PFSK-1 (cell line): ENCODE measurements around the gene LDLRAD3.

Source experiments
- FOXP2 ChIP-seq: optimal IDR thresholded peaks from 2 replicates; pipeline ENCODE3; 2011; ENCODE audit warnings: borderline replicate concordance, control low read depth, inconsistent platforms; ENCODE audit not compliant: insufficient read depth; ENCODE audit errors: extremely low read length, extremely low read depth
- POLR2AphosphoS5 ChIP-seq: IDR thresholded peaks from 2 replicates; pipeline ENCODE4 v1.6.1; 2012; ENCODE audit warnings: low read depth, mild to moderate bottlenecking, control low read depth, low read length, moderate library complexity
- SIN3A ChIP-seq: IDR thresholded peaks from 2 replicates; pipeline ENCODE4 v1.6.1; 2012; ENCODE audit warnings: mild to moderate bottlenecking, low read length, moderate library complexity, borderline replicate concordance; ENCODE audit not compliant: insufficient read depth
- TAF1 ChIP-seq: IDR thresholded peaks from 2 replicates; pipeline ENCODE4 v1.6.1; 2012; ENCODE audit warnings: low read length, control low read depth, borderline replicate concordance; ENCODE audit not compliant: insufficient read depth
- TF ChIP-seq, protein P1 (sequence below), 2 experiments: IDR thresholded peaks; 2 replicates each; pipeline versions ENCODE4 v1.6.1 to v1.8.0; 2011 to 2012; ENCODE audit warnings: low read depth in 2 of 2, low read length in 2 of 2, control low read depth in 1 of 2, inconsistent platforms in 1 of 2, mild to moderate bottlenecking in 1 of 2, moderate library complexity in 1 of 2; ENCODE audit not compliant: insufficient read depth in 1 of 2

Gene LDLRAD3

DNA sequence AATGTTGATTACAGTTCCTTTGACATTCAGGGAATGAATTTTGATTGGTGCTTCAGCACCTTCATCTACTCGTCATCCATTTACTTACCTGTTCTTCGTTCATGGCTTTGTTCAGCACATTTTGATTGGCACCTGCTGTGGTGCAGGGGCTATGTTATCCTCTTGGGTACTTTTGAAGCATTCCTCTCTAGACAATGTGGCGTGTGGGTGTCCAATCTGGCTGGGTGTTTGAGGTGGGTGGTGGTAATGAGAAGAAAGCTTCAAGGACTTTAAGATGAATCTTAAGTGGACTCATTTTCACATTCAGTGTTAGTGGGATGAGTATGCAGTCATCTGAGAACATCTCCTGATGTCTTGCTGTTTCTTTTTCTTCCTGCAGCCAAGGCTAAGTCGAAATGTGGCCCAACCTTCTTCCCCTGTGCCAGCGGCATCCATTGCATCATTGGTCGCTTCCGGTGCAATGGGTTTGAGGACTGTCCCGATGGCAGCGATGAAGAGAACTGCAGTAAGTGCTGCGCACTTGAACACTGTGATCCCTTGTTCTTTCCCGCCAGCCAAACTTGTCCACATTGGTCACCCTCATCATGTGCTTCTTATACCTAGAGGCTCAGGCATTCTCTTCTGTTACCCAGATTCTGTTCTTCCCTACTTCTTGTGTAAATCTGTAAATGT lies 137.5 kb downstream of the LDLRAD3 start:
- no peak for TF ChIP-seq POLR2AphosphoS5
- TF ChIP-seq FOXP2 = no peak
- TF ChIP-seq TAF1 = no peak
- TF ChIP-seq SIN3A = no peak
- TF ChIP-seq, protein P1, sequence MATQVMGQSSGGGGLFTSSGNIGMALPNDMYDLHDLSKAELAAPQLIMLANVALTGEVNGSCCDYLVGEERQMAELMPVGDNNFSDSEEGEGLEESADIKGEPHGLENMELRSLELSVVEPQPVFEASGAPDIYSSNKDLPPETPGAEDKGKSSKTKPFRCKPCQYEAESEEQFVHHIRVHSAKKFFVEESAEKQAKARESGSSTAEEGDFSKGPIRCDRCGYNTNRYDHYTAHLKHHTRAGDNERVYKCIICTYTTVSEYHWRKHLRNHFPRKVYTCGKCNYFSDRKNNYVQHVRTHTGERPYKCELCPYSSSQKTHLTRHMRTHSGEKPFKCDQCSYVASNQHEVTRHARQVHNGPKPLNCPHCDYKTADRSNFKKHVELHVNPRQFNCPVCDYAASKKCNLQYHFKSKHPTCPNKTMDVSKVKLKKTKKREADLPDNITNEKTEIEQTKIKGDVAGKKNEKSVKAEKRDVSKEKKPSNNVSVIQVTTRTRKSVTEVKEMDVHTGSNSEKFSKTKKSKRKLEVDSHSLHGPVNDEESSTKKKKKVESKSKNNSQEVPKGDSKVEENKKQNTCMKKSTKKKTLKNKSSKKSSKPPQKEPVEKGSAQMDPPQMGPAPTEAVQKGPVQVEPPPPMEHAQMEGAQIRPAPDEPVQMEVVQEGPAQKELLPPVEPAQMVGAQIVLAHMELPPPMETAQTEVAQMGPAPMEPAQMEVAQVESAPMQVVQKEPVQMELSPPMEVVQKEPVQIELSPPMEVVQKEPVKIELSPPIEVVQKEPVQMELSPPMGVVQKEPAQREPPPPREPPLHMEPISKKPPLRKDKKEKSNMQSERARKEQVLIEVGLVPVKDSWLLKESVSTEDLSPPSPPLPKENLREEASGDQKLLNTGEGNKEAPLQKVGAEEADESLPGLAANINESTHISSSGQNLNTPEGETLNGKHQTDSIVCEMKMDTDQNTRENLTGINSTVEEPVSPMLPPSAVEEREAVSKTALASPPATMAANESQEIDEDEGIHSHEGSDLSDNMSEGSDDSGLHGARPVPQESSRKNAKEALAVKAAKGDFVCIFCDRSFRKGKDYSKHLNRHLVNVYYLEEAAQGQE (IDR thresholded peaks at IDR 0.05; ENCODE audit: insufficient read depth in 1 of 2, low read depth in 2 of 2, low read length in 2 of 2) = no peak

DNA sequence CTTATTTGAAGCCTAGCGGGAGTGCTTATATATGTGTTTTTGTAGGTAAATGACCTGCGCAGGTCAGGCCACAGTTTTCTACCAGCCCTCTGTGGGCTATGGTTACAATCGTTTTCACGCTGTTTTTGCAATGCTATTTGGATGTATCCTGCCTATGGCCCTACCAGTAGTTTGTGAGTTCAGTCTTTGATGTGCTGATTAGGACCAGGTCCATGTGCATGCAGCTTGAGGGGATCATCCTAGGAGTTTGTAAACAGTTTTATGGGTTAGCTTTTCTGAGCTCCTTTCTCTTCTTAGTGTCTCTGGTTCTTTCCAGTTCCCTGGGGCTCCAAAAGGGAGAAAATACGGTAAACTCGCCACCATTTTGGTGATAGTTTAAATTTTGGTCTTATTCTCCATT lies 142.5 kb downstream of the LDLRAD3 start:
- TF ChIP-seq, protein P1 (IDR thresholded peaks at IDR 0.05; ENCODE audit: insufficient read depth in 1 of 2, low read depth in 2 of 2, low read length in 2 of 2) = no peak
- TF ChIP-seq POLR2AphosphoS5 = no peak
- TF ChIP-seq TAF1 = no peak
- TF ChIP-seq SIN3A = no peak
- no peak for TF ChIP-seq FOXP2

DNA sequence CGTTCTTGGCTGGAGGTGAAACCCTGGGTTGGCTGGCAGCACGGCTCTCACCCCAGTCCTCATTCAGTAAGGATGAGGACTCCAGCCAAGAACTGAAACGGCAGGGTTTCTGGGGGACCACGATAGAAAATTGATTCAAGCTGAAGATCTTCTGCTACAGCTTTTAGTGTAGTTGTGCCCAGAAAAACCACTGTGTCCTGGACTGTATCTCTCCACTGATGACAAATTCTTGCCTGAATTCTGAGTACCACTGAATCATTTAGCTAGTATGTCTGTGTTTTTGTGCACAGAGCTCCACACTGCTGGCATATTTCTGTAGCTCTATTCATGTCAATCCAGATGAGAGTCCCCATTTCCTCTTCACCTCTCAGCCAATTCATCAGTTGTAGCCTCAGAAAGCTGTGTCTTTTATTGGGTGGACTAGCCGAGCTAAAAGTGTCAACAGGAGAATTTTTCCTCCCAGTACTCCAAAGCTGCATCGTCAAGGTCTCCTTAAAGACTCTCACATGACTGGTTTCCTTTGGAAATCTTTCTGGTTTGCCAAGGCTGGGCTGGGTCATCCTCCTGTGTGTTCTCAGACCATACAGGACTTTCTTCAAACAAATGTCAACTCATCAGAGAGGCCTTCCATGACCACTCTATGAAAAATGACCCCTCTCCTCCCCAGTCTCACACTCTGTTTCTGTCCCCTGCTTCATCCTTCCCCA lies 144.6 kb downstream of the LDLRAD3 start:
- no peak for TF ChIP-seq SIN3A
- no peak for TF ChIP-seq FOXP2
- no peak for TF ChIP-seq TAF1
- no peak for TF ChIP-seq POLR2AphosphoS5
- TF ChIP-seq, protein P1 (IDR thresholded peaks at IDR 0.05; ENCODE audit: insufficient read depth in 1 of 2, low read depth in 2 of 2, low read length in 2 of 2) = no peak

DNA sequence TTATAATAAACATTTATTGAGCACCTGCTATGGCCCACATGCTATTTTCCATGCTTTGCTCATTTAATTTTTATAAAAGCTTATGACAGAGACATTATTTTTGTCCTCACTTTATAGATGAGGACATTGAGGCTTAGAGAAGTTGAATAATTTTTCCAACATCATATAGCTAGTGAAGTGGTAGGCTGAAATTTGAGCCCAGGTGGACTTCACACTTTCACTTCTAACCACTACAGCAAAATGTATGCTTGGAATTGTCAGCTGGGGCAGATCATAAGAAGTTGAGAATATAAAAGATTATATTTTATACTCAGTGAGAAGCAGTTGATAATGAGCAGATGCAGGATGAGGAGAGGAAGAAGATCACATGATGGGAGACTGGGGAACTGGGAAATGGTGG lies 146.1 kb downstream of the LDLRAD3 start:
- TF ChIP-seq TAF1 (no peak), POLR2AphosphoS5 (no peak), SIN3A (no peak), FOXP2 (no peak)
- TF ChIP-seq, protein P1 (IDR thresholded peaks at IDR 0.05; ENCODE audit: insufficient read depth in 1 of 2, low read depth in 2 of 2, low read length in 2 of 2) = no peak
